Esophagus mucosa (tissue), 1 donor: ENCODE data around the gene BHLHE23. TPM values are rescaled to one million over a fixed set of nuclear protein-coding genes. Genes with fewer than 3 reads are reported as not detected.

Experiments
- ATAC-seq: fragments of 200-7000 bp; cut with Tn5 transposase; one replicate; pipeline ENCODE4 v1.9.1; 2020
- total RNA-seq: library from RNA; stranded (reverse); gene quantifications from one replicate; pipeline ENCODE4 v1.2.4, GENCODE V29; 2023
- donor health status: DM: yes; HTN: yes; CAD: no.

Gene BHLHE23
- total RNA-seq, 1 donor from 2014 or later, result not detected

DNA sequence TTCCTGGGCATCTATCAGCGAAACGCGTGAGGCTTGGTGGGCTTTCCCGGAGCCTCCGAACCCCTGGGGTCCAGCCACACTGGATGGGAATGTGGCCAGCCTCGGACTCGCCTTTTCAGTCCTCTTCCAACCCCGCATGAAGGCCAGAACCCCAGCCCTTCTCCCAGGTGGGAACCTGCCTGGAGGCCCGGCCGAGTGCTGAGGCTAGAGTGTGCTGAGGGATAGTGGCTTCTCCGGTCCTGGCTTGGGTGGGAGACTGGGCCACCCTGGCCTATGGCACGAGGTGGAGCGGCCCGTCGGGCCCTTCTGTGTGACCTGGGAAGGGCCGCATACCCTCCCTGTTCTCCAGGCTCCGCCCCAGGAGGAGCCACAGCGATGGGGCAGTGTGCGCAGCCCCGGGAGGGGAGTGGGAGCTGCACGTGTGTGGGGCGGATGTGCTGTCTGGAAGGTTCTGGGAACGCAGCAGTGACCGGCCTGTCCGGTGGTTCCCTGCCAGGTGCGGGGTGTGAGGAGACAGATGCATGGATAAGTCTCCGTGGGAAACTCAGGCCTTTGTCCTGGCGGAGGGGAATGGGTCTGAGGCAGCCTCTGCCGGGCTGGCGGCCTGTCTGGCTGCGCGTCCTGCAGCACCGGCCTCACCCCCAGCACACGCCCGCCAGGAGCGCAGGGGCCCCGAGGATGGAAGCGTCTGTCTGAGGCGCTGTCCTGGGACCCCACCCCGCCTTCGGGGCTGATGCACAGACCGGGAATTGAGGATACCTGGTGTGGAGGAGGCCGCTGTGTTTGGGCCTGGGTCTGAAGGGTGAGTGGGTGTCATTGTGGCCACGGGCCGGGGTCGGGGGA is 1.1 kb upstream of the BHLHE23 start:
- peak; percentile 5 for ATAC-seq

DNA sequence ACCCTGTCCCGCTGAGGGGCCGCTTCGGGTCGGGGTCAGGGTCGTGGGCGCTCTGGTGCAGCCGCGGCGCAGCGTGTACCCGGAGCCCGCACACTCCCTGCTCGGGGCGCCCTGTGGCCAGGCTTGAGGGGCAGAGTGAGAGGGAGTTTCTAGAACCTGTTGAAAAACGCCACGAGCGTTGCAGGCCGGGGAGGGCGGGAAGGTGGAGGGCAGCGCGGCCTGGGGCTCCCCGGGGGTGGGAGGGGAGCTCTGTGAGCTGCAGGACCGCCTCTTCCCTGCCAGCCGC is 539 bp upstream of the BHLHE23 start:
- no peak for ATAC-seq

DNA sequence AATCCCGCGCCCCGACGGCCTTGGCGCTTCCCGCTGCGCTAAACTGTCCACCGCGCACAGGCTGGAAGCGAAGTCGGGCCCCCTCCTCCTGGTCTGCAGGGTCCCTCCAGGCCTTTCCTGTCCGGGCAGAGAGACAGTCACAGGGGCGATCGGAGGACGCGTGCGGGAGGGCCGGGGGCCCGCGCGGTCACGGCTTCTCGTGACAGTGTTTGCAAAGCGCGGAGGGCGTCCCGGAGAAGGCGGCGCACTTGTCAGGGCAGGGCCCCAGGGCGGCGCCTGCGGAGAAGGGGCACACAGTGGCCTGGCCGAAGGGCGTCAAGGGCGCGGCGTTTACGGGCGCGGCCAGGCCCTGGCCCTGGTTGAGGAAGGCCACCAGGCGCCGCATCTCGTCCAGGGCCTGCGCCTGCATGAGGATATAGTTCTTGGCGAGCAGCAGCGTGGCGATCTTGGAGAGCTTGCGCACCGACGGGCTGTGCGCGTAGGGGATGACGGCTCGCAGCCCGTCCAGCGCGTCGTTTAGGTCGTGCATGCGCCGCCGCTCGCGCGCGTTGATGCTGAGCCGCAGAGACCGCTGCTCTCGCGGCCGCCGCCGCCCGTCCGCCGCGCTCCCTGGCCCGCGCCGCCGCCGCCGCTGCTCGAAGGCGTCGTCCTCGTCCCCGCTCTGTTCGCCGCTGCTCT is 763 bp downstream of the BHLHE23 start:
- ATAC-seq, result no peak

DNA sequence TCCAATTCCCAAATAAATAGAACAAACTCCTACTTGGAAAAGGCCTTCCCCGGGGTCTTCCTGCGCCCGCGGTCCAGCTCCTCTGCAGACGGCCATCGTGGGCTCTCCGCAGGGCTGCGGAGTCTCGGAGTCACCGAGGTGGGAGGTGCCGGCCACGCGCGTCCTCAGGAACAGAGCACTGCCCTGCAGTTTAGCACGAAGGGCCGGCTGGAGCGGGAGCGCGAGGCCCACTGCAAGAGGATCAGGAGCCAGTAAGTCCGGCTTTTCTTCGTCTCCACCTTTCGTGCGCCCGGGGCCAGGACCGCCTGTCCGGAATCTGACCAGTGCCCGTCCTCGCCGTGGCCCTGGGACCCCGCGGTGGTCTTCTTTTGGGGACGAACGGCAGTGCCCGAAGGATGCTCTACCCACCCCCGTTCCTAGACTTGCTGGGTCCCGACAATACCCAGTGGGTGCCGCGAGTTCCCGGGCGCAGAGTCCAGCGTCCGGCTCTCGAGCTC is 1.4 kb downstream of the BHLHE23 start:
- no peak for ATAC-seq

DNA sequence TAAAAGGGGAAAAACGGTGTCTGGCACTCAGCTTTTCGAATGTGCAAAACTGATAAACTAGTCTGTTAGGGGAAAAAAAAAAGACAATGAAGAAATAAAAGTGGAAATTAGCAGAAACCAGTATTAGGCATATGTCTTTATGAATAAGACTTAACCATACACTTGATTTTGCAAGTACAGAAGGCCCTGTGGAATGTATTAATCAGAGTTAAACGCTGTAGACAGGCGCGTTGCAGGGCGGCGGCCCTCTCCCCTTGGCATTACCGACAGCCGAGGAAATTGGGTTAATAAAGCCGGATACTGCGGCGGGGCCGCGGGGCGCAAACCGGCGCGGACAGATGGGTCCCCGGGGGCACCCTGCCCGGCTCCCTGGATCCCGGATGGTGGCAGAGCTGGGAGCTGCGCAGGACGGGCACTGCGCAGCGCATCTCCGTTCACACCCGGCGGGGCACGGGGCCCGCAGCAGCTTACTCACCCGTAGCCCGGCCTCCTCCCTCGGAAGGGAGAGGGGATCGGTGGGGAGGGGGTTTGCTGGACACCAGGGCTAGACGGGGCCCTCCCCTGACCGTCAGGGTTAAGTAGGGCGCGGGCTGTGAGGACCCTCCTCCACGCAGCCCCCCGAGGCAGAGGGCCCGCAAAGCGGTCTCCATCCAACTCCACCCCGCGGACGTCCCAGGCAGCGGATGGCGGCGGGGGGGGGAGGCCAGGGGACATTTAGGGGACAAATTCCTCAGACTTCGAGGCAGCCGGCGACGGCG is 2.0 kb downstream of the BHLHE23 start:
- ATAC-seq, result no peak

GRCh38 chr20:63003546-63003945 is 3.2 kb downstream of the BHLHE23 start:
- ATAC-seq, result no peak

- no peak for ATAC-seq
Observed at GRCh38 chr20:63002511-63002910, 4.3 kb downstream of the BHLHE23 start.

- ATAC-seq, result no peak
Observed at GRCh38 chr20:63000958-63001357, 5.8 kb downstream of the BHLHE23 start.

- ATAC-seq, result no peak
Observed at GRCh38 chr20:63000036-63000435, 6.7 kb downstream of the BHLHE23 start.

DNA sequence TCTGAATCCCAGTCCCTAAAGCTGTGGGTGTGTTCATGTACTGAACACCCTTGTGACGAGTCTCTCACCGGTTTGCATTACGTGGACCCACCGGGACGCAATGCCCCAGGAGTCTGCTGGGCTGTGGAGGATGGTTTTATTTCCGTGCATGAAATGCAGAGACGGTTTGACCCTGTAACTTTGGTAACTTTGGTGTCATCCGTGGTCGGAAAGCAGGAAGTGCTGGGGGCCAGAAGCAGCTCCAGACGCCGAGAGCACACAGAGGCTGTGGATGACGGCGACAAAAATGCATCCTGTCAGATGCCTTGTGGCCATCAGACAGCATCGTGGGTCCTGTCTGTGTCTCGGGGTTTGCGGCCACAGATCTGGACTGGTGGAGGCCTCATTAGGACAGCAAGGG is 7.2 kb downstream of the BHLHE23 start:
- ATAC-seq, result no peak

- ATAC-seq, result no peak
Observed at GRCh38 chr20:62998449-62998848, 8.3 kb downstream of the BHLHE23 start.

DNA sequence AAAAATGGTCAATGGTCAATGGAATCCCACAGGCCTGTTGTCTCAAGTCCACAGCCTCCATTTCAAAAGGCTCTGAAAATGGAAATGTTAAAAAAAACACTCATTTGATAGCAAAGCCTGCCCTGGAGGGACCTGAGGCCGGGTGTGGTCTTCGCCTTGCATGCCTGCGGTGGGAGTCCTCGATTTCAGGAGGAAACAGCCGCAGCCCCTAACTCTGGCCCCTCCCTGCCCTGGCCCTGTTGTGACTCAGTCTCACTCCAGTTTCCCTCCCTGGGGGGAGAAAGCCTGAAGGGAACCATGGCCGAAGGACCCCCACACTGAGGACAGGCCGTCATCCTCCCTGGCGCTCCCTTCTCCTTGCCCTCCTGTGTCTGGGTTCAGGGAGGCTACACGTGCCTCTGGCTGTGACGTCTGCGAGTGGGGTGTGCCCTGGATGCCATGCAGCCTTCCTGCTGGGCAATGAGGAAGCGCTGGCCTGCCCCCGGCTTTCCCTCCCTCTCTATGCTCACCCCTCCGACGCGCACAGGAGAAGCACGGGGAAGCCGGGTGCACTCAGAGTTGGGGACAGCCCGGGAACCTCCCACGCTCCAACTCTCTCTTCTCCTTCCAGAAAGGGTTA is 9.2 kb downstream of the BHLHE23 start:
- no peak for ATAC-seq

GRCh38 chr20:62996596-62996982 is 10.2 kb downstream of the BHLHE23 start:
- ATAC-seq, result no peak

DNA sequence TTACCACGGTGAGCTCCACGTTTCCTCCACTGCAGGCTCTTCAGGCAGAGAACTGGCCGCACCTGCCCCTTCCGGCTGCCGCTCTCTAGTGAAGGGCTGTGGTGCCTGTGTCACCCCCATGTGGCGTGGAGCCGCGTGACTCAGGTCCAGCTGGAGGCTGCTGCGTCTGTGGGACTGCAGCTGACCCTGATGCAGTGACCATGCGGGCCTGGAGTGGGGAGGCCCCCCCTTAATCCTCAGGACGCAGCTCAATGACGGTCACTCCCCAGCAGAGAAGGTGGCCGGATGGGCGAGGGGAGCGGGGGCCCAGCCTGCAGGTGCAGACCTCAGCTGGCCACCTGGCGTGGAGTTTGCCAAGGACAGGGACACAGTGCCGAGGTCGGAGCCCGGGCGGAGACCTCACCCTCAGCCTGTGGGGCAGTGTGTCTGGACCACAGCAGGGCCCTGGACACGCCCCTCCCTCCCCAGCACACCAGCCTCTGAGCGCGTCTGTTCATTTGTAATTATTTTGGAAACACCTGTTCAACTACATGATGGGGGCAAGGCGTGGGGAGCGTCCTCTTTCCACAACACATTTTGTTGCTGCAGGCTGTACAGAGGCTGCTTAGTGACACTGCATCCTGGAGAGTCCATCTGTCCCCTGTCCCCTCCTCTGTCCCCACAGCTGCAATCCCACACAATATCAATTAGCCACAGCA is 10.7 kb downstream of the BHLHE23 start:
- ATAC-seq, result no peak

GRCh38 chr20:62995481-62995880 is 11.3 kb downstream of the BHLHE23 start:
- ATAC-seq, result no peak

DNA sequence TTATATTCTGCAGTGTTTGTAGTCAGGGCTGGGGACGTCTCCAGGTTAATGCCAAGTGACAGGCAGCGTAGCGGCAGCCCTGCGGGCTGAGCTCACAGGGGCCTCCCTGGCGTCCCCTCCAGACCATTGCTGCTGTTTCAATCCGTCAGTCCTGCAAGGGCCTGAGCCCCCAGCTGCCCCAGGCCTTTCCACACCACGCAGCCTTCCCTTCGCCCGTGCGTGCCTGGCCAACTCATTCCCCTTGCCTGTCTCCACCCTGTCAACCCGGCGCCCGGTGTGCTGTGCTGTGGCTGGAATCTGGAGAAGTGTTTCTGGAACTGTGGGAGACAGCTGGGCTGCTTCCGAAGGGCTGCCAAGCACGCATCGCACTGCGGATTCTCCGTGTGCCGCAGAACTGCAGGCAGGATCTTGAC is 11.9 kb downstream of the BHLHE23 start:
- ATAC-seq, result no peak

DNA sequence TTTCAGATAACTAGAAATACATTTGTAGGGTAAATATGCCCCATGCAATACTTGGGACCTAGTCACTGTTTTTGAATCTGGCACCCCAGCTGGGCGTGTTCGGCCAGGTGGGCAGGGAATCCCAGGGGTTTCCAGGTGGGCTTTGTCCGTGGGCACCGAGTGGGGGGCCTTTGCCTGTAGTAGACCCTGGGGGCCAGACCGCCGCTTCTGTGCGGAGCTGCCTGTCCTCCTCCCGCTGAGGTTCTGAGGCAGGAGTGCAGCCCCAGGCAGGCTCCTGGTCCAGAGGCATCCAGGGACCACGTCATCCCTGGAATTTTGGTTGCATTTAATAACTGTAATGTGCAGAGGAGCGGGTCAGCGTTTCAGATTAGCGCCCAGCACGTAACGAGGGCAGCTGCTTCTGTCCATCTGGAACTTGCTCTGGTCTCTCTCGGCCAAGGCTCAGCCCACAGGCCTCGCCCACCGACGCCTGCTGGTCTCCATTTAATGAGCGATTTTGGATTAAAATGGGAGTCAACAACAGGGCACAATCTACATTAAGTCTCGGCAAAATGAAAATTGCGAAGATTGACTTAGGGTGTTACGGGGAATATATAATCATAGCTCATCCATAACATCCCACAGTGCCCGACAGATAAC is 12.8 kb downstream of the BHLHE23 start:
- no peak for ATAC-seq

GRCh38 chr20:62991863-62992262 is 14.9 kb downstream of the BHLHE23 start:
- no peak for ATAC-seq

- ATAC-seq, result no peak
Observed at GRCh38 chr20:62991196-62991807, 15.5 kb downstream of the BHLHE23 start.

DNA sequence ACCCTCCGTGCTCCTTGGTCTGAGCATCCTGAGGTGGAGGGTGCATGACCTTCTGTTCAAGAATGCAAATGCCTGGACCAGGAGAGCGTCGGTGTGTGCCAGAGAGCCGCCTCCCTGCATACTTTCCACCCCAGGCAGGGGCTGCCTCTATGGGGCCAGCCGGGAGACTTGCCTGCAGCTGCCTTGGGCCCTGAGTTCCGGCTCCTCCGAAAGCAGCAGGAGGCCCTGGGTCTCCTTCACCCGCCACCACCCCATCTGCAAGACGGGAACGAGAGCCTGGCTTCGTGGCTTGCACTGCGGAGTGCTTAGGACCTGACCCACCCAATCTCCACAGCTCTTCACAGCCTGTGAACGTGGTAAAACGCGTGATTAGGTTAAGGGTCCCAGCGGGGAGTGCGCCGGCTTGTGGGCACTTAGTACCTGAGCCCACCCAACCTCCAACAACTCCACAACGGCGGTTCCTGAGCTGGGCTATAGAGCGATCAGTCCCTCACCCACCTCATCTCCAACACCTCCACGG is 16.4 kb downstream of the BHLHE23 start:
- ATAC-seq, result no peak

DNA sequence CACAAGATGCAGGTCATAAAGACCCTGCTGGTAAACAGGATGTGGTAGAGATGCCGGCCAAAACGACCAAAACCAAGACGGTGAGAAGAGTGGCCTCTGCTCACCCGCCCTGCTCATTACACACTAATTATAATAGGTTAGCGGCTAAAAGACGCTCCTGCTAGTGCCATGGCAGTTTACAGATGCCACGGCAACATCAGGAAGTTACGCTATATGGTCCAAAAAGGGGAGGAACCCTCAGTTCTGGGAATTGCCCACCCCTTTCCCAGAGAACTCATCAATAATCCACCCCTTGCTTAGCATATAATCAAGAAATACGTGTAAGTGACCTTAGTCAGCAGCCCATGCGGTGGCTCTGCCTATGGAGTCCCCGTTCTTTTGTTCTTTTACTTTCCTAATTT is 17.6 kb downstream of the BHLHE23 start:
- no peak for ATAC-seq
